NCI-H2029 treated with DMSO at 0.1 percent for 48 hours (cell line): ENCODE measurements around the gene DHX30.
"Not testable (repeated sequence)": the region's sequence is repeated elsewhere in the genome, so short reads cannot be mapped to it uniquely, and the experiment has no call there.

Source experiments
- DNase-seq: peaks from one replicate; lab custom pipeline; 2025; lab: John Stamatoyannopoulos, UW

DHX30 gene

GRCh38 chr3:47803480-47804025, 615 bp downstream of the DHX30 start:
- no peak for DNase-seq

- no peak for DNase-seq
Observed at GRCh38 chr3:47804577-47804976, 1.6 kb downstream of the DHX30 start.

GRCh38 chr3:47813551-47814177, 10.7 kb downstream of the DHX30 start:
- no peak for DNase-seq

GRCh38 chr3:47817609-47818008, 14.7 kb downstream of the DHX30 start:
- no peak for DNase-seq

GRCh38 chr3:47824541-47825473, 21.9 kb downstream of the DHX30 start:
- DNase-seq = peak; percentile 73

- no peak for DNase-seq
Observed at GRCh38 chr3:47825590-47825989, 22.7 kb downstream of the DHX30 start.

- not testable (repeated sequence) for DNase-seq
Observed at GRCh38 chr3:47829482-47829881, 26.5 kb downstream of the DHX30 start.

- no peak for DNase-seq
Observed at GRCh38 chr3:47836986-47837385, 34.0 kb downstream of the DHX30 start.

- DNase-seq = no peak
Observed at GRCh38 chr3:47838503-47838902, 35.6 kb downstream of the DHX30 start.

GRCh38 chr3:47841786-47842349, 38.9 kb downstream of the DHX30 start:
- no peak for DNase-seq

GRCh38 chr3:47846186-47846879, 43.4 kb downstream of the DHX30 start:
- DNase-seq = no peak

- no peak for DNase-seq
Observed at GRCh38 chr3:47846880-47847248, 43.9 kb downstream of the DHX30 start.

- no peak for DNase-seq
Observed at GRCh38 chr3:47847260-47847659, 44.3 kb downstream of the DHX30 start.

- no peak for DNase-seq
Observed at GRCh38 chr3:47847801-47848518, 45.0 kb downstream of the DHX30 start.

- no peak for DNase-seq
Observed at GRCh38 chr3:47848599-47849117, 45.7 kb downstream of the DHX30 start.

GRCh38 chr3:47849186-47849698, 46.3 kb downstream of the DHX30 start:
- no peak for DNase-seq

GRCh38 chr3:47849699-47850563, 47.0 kb downstream of the DHX30 start:
- no peak for DNase-seq

GRCh38 chr3:47850564-47851410, 47.8 kb downstream of the DHX30 start:
- no peak for DNase-seq
